CD4-positive, alpha-beta T cell (primary cell): ENCODE data around the gene SELENOK. TPM values are rescaled to one million over a fixed set of nuclear protein-coding genes. Genes with fewer than 3 reads are reported as not detected.
"Not testable (repeated sequence)": the region's sequence is repeated elsewhere in the genome, so short reads cannot be mapped to it uniquely, and the experiment has no call there.

Experiments
- ATAC-seq: fragments of 200-7000 bp; cut with Tn5 transposase; one replicate; pipeline ENCODE4 v1.10.0; 2022; ENCODE audit warnings: mild to moderate bottlenecking; ENCODE audit not compliant: poor library complexity
- CTCF ChIA-PET: fragments of 350-600 bp; sonication (Branson Sonifier 250); formaldehyde crosslinking; loops from one replicate; lab custom pipeline; 2021; ENCODE audit warnings: antibody characterized with exemption, inconsistent platforms; lab: Charles Lee
- POLR2A ChIA-PET: fragments of 350-600 bp; sonication (Branson Sonifier 250); formaldehyde crosslinking; loops from one replicate; lab custom pipeline; 2021; ENCODE audit warnings: antibody characterized with exemption, inconsistent platforms; lab: Charles Lee
- DNase-seq, 14 experiments: peaks; one replicate each; pipeline ENCODE4 v3.0.0-alpha.2; 2013 to 2020; ENCODE audit warnings: mixed read lengths in 2 of 14
- H3K27ac ChIP-seq, 2 donors: one replicate each; pipeline versions ENCODE4 v1.5.1 to v1.7.0; 2013; ENCODE audit warnings: low read length in 2 of 2, low read depth in 1 of 2, mild to moderate bottlenecking in 1 of 2
- H3K27me3 ChIP-seq, 2 experiments: 1 replicate in 1 of 2; 2 replicates in 1 of 2; pipeline versions ENCODE4 v1.6.1 to v1.7.0; 2013; ENCODE audit warnings: low read length in 2 of 2, control low read depth in 1 of 2, mild to moderate bottlenecking in 1 of 2, moderate library complexity in 1 of 2; ENCODE audit not compliant: insufficient read depth in 2 of 2, control insufficient read depth in 1 of 2
- H3K36me3 ChIP-seq: one replicate; pipeline ENCODE4 v1.6.1; 2013; ENCODE audit warnings: low read length, control low read depth; ENCODE audit not compliant: insufficient read depth
- H3K4me1 ChIP-seq: one replicate; pipeline ENCODE4 v1.6.1; 2013; ENCODE audit warnings: low read length, control low read depth; ENCODE audit not compliant: insufficient read depth
- H3K4me3 ChIP-seq: one replicate; pipeline ENCODE4 v1.5.1; 2013; ENCODE audit warnings: mild to moderate bottlenecking, low read length, moderate library complexity
- H3K9me3 ChIP-seq, 2 experiments: 1 replicate in 1 of 2; 2 replicates in 1 of 2; pipeline versions ENCODE4 v1.6.1 to v1.7.0; 2013; ENCODE audit warnings: low read length in 2 of 2, mild to moderate bottlenecking in 2 of 2, control low read depth in 1 of 2, moderate library complexity in 1 of 2; ENCODE audit not compliant: control insufficient read depth in 1 of 2, insufficient read depth in 1 of 2
- H3K27ac Mint-ChIP-seq: one replicate; pipeline ENCODE4 v1.8.0; 2020; ENCODE audit warnings: mixed read lengths
- H3K27me3 Mint-ChIP-seq: one replicate; pipeline ENCODE4 v1.8.0; 2021; ENCODE audit warnings: mixed read lengths
- H3K36me3 Mint-ChIP-seq: one replicate; pipeline ENCODE4 v1.8.0; 2021; ENCODE audit warnings: low read depth, mixed read lengths
- H3K4me1 Mint-ChIP-seq: one replicate; pipeline ENCODE4 v1.8.0; 2021; ENCODE audit warnings: low read depth, mixed read lengths
- H3K4me3 Mint-ChIP-seq: one replicate; pipeline ENCODE4 v1.8.0; 2020; ENCODE audit warnings: mild to moderate bottlenecking, mixed read lengths
- H3K9me3 Mint-ChIP-seq: one replicate; pipeline ENCODE4 v1.8.0; 2020; ENCODE audit warnings: mixed read lengths
- CTCF ChIP-seq: fragments of 200-600 bp; IDR thresholded peaks from one replicate; pipeline ENCODE4 v1.8.0; 2022; ENCODE audit warnings: antibody characterized with exemption, mild to moderate bottlenecking
- intact Hi-C, 2 experiments: fragments of 100-400 bp; cut with DNase I in 1 of 2; cut with micrococcal nuclease in 1 of 2; formaldehyde crosslinking; loops; one replicate each; pipeline versions ENCODE4 v1.15.1 to v1.9.0; 2023 to 2025; cut with DNase I, micrococcal nuclease
- total RNA-seq, 174 experiments: library from RNA in 2 of 174; stranded (reverse) in 2 of 174; gene quantifications; one replicate each; pipeline ENCODE4 v1.2.3 and lab custom pipeline; 2021 to 2026

The SELENOK gene
- total RNA-seq, 2 experiments from 2014 or later: 153 to 159 TPM

DNA sequence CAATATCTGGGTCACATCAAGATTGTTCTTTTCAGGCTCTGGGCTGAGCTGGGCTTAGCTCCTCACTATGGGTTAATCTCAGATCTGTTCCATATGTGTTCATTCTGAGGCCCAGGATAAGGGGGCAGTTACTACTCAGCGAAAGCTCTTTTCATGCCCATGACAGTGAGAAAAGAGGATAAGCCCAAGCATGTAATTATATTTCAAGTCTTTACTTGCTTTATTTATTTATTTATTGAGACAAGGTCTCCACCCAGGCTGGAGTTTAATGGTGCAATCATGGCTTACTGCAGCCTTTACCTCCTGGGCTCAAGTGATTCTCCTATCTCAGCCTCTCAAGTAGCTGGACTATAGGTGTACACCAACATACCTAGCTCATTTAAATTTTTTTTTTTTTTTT lies 44.7 kb upstream of the SELENOK start:
- no peak overlapping the region for H3K4me3 ChIP-seq
- POLR2A ChIA-PET: no interaction called here
- no peak for TF ChIP-seq CTCF
- H3K4me1 Mint-ChIP-seq: no peaks in the 10 kb centered on the region
- H3K36me3 Mint-ChIP-seq: no peaks in the 10 kb centered on the region
- H3K9me3 ChIP-seq: peaks cover 8 to 11% of the 10 kb centered on the region in 2 experiments
- no peak overlapping the region for H3K4me3 Mint-ChIP-seq
- peaks cover 4% of the 10 kb centered on the region for H3K9me3 Mint-ChIP-seq
- H3K27me3 Mint-ChIP-seq: peaks cover 68% of the 10 kb centered on the region
- CTCF ChIA-PET: interaction anchor here (1.1 kb wide), 1 partner anchor 57 kb away, joined by 3 read pairs; no protein-coding TSS in a partner anchor
- ATAC-seq (no peak), DNase-seq (no peak)
- H3K27me3 ChIP-seq: peaks cover 0 to 5% of the 10 kb centered on the region in 2 experiments
- no peaks in the 10 kb centered on the region for H3K4me1 ChIP-seq
- intact Hi-C loops: no loop called here
- H3K36me3 ChIP-seq: no peaks in the 10 kb centered on the region
- no peak overlapping the region for H3K27ac ChIP-seq
- H3K27ac Mint-ChIP-seq: no peak overlapping the region

DNA sequence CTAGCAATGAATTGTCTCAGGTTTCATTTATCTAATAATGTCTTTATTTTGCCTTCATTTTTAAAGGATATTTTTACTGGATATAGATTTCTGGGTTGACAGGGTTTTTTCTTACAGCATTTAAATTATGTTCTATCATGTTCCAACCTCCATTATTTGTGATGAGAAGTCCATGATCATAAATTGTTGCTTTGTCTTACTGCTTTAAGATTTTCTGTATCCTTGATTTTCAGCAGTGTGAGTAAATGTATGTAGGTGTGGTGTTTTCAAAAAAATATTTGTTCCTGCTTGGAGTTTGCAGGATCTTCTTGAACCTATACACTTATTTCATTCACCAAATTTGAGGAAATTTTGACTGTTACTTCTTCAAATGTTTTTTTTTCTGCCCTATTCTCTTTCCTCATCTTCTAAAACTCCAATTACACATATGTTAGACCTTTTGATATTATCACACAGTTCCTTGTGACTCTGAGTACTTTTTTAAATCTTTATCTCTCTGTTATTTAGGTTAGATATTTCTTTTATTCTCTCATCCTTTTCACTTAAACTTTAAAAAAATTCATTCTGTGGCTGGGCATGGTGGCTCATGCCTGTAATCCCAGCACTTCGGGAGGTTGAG lies 43.7 kb upstream of the SELENOK start:
- no peaks in the 10 kb centered on the region for H3K4me1 Mint-ChIP-seq
- no peaks in the 10 kb centered on the region for H3K36me3 Mint-ChIP-seq
- H3K4me3 Mint-ChIP-seq: no peak overlapping the region
- intact Hi-C loops: no loop called here
- Histone ChIP-seq H3K4me1 (no peaks in the 10 kb centered on the region), H3K36me3 (no peaks in the 10 kb centered on the region), H3K27ac (no peak overlapping the region), H3K4me3 (no peak overlapping the region), H3K27me3 (peaks cover 0 to 5% of the 10 kb centered on the region in 2 experiments), H3K9me3 (peaks cover 8 to 11% of the 10 kb centered on the region in 2 experiments)
- TF ChIP-seq CTCF: no peak
- peaks cover 68% of the 10 kb centered on the region for H3K27me3 Mint-ChIP-seq
- DNase-seq (no peak), ATAC-seq (no peak)
- ChIA-PET CTCF (no interaction called here), POLR2A (no interaction called here)
- no peak overlapping the region for H3K27ac Mint-ChIP-seq
- H3K9me3 Mint-ChIP-seq: peaks cover 4% of the 10 kb centered on the region

GRCh38 chr3:53927208-53927872 lies 35.7 kb upstream of the SELENOK start:
- H3K9me3 ChIP-seq, H3K36me3 Mint-ChIP-seq, POLR2A ChIA-PET, CTCF ChIA-PET, H3K4me3 ChIP-seq, H3K4me1 Mint-ChIP-seq, DNase-seq, H3K27me3 ChIP-seq, H3K27ac ChIP-seq, H3K9me3 Mint-ChIP-seq, H3K4me1 ChIP-seq, ATAC-seq, H3K36me3 ChIP-seq, H3K4me3 Mint-ChIP-seq, H3K27ac Mint-ChIP-seq: not testable (repeated sequence)
- intact Hi-C loops: loop anchor here in 1 of 2 experiments (10.0 kb wide), 1 partner anchor 253 kb away; no protein-coding TSS in a partner anchor
- H3K27me3 Mint-ChIP-seq: peaks cover 32% of the 10 kb centered on the region
